Karpas-422 (cell line): ENCODE results near the gene ITGA1. TPM values are rescaled to one million over a fixed set of nuclear protein-coding genes. Genes with fewer than 3 reads are reported as not detected.

Experiments
- DNase-seq: peaks from one replicate; pipeline ENCODE4 v3.0.0-alpha.2; 2015
- H2AFZ ChIP-seq: fragments of 200-600 bp; sonication (generic); 2 replicates; pipeline ENCODE4 v1.6.1; 2014; ENCODE audit warnings: antibody characterized with exemption, low read length, mixed read lengths
- H3K27ac ChIP-seq: fragments of 200-600 bp; sonication (generic); 2 replicates; pipeline ENCODE4 v1.5.1; 2014; ENCODE audit warnings: mild to moderate bottlenecking, low read length, moderate library complexity
- H3K27me3 ChIP-seq: fragments of 200-600 bp; sonication (generic); 2 replicates; pipeline ENCODE4 v1.6.1; 2014; ENCODE audit warnings: low read length, mixed read lengths
- H3K36me3 ChIP-seq: fragments of 200-600 bp; sonication (generic); 2 replicates; pipeline ENCODE4 v1.6.1; 2014; ENCODE audit warnings: low read length, mixed read lengths; ENCODE audit not compliant: insufficient read depth
- H3K4me1 ChIP-seq: fragments of 200-600 bp; sonication (generic); 2 replicates; pipeline ENCODE4 v1.6.1; 2014; ENCODE audit warnings: mild to moderate bottlenecking, low read length, mixed read lengths
- H3K4me2 ChIP-seq: fragments of 200-600 bp; sonication (generic); 2 replicates; pipeline ENCODE4 v1.6.1; 2014; ENCODE audit warnings: low read length, low read depth, mild to moderate bottlenecking; ENCODE audit not compliant: poor library complexity, severe bottlenecking
- H3K4me3 ChIP-seq: fragments of 200-600 bp; sonication (generic); 2 replicates; pipeline ENCODE4 v1.5.1; 2014; ENCODE audit warnings: mild to moderate bottlenecking, antibody characterized with exemption, low read length, mixed read lengths
- H3K79me2 ChIP-seq: fragments of 200-600 bp; sonication (generic); 2 replicates; pipeline ENCODE4 v1.6.1; 2014; ENCODE audit warnings: mild to moderate bottlenecking, low read length, mixed read lengths
- H3K9ac ChIP-seq: fragments of 200-600 bp; sonication (generic); 2 replicates; pipeline ENCODE4 v1.6.0; 2014; ENCODE audit warnings: low read length
- H3K9me2 ChIP-seq: fragments of 200-600 bp; sonication (generic), shearing (Covaris generic); replicated peaks from 2 replicates; pipeline ENCODE4 v1.6.0; 2014; ENCODE audit warnings: mild to moderate bottlenecking, low read length, moderate library complexity; ENCODE audit not compliant: insufficient read depth
- H3K9me3 ChIP-seq: fragments of 300-700, 200-600 bp; sonication (generic); 2 replicates; pipeline ENCODE4 v1.6.1; 2014; ENCODE audit warnings: low read length, mixed read lengths
- H4K20me1 ChIP-seq: fragments of 200-600 bp; sonication (generic); 2 replicates; pipeline ENCODE4 v1.6.1; 2014; ENCODE audit warnings: mild to moderate bottlenecking, antibody characterized with exemption, low read length, low read depth; ENCODE audit not compliant: insufficient read depth
- total RNA-seq: library from RNA; depleted of rRNA; stranded (reverse); fragments of >200 nt; shearing (Covaris generic); gene quantifications from 2 replicates; pipeline ENCODE4 v1.2.3, GENCODE V29; 2014; ENCODE audit warnings: low replicate concordance

Gene ITGA1
- total RNA-seq, 1 experiment from 2014 or later = not detected

DNA sequence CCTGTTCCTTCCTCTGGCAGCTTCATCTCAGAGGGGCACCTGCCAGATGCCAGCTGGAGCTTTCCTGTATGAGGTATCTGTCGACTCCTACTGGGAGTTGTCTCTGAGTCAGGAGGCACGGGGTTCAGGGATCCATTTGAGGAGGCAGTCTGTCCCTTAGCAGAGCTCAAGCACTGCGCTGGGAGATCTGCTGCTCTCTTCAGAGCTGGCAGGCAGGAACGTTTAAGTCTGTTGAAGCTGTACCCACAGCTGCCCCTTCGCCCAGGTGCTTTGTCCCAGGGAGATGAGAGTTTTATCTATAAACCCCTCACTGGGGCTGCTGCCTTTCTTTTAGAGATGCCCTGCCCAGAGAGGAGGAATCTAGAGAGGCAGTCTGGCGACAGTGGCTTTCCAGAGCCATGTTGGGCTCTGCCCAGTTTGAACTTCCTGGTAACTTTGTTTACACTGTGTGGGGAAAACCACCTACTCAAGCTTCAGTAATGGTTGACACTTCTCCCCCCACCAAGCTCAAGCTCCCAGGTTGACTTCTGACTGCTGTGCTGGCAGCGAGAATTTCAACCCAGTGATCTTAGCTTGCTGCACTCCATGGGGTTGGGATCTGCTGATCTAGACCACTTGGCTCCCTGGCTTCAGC lies 189.7 kb downstream of the ITGA1 start:
- H3K4me2 ChIP-seq = no peak overlapping the region
- H3K79me2 ChIP-seq = no peaks in the 10 kb centered on the region
- H3K9ac ChIP-seq = no peak overlapping the region

DNA sequence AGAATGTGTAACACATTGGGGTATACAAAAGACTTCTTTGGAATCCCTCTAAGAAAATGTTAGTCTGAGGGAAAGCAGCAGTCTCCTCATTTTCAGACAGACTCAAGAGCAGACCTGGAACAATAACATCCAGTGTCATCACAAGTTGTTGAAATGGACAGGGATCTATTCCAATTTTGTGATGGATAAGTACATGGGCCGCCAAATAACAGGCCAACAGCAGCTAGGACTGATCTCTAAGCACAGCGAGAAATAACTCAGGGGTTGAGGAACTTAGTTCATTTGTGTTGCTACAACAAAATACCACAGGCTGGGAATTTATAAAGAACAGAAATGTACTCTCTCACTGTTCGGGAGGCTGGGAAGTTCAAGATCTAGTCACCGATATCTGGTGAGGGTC lies 193.8 kb downstream of the ITGA1 start:
- no peak overlapping the region for H3K4me2 ChIP-seq
- H3K9ac ChIP-seq = no peak overlapping the region
- no peaks in the 10 kb centered on the region for H3K4me1 ChIP-seq
- H3K9me2 ChIP-seq = no peaks in the 10 kb centered on the region
- H3K27ac ChIP-seq = no peak overlapping the region
- H3K27me3 ChIP-seq = no peaks in the 10 kb centered on the region
- H3K36me3 ChIP-seq = no peaks in the 10 kb centered on the region
- H3K4me3 ChIP-seq = no peak overlapping the region
- no peak for DNase-seq
- H3K79me2 ChIP-seq = no peaks in the 10 kb centered on the region
- H3K9me3 ChIP-seq = peaks cover 3% of the 10 kb centered on the region; the same call in 1 of the 2 replicates
- H2AFZ ChIP-seq = no peak overlapping the region
- no peaks in the 10 kb centered on the region for H4K20me1 ChIP-seq

More for the DNA sequence above, 189.7 kb downstream of the ITGA1 start:
- Histone ChIP-seq H3K9me2 (no peaks in the 10 kb centered on the region), H3K9me3 (peaks cover 3% of the 10 kb centered on the region; the same call in 1 of the 2 replicates), H3K36me3 (no peaks in the 10 kb centered on the region), H2AFZ (no peak overlapping the region), H3K27ac (no peak overlapping the region), H3K27me3 (no peaks in the 10 kb centered on the region), H3K4me3 (no peak overlapping the region), H3K4me1 (no peaks in the 10 kb centered on the region), H4K20me1 (no peaks in the 10 kb centered on the region)
- DNase-seq = no peak

DNA sequence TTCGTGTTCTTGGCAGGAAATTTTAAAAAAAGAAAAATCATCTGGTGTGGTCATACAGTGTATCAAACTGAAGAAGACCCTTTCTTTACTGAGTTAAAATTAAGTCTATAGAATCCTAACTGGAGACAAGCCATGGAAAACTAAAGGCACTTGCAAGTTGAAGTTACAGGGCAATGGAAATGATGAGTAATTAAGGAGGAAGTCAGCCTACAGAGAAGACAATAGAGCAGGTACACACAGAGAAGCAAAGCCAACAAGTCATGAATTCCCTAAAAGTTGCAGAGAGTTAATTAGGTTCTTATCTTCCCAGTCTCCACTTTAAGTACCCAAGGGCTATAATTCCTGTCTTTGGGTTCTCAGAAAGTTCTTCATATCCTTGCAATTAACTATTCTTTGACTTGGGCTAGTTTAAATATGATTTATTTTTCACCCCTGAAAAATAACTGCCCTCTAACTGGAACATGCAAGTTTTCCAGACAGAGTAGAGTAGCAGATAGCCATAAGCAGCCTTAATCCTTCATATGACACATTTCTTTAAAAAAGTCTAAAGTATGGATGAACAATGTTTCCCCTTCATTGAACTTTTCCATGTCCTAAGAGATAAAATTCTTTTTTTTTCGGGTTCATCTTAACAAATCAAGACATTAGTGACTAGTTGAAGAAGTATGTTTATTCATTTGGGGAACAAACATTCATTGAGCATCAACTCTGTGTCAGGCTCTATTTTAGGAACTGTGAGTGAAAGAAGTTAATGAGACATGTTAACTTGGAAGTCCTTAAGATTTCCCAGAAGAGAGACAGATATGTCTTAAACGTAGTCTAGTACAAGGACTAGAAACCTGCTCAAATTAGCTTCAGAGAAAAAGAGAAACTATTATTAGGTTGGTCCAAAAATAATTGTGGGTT lies 196.3 kb downstream of the ITGA1 start:
- H3K4me1 ChIP-seq = no peaks in the 10 kb centered on the region
- no peak overlapping the region for H3K27ac ChIP-seq
- H3K9me2 ChIP-seq = no peaks in the 10 kb centered on the region
- H3K4me3 ChIP-seq = no peak overlapping the region
- H3K9me3 ChIP-seq = no peaks in the 10 kb centered on the region
- H3K4me2 ChIP-seq = no peak overlapping the region
- H4K20me1 ChIP-seq = no peaks in the 10 kb centered on the region
- DNase-seq = no peak
- H3K27me3 ChIP-seq = no peaks in the 10 kb centered on the region
- H3K36me3 ChIP-seq = no peaks in the 10 kb centered on the region
- no peak overlapping the region for H2AFZ ChIP-seq
- H3K9ac ChIP-seq = no peak overlapping the region
- H3K79me2 ChIP-seq = no peaks in the 10 kb centered on the region

DNA sequence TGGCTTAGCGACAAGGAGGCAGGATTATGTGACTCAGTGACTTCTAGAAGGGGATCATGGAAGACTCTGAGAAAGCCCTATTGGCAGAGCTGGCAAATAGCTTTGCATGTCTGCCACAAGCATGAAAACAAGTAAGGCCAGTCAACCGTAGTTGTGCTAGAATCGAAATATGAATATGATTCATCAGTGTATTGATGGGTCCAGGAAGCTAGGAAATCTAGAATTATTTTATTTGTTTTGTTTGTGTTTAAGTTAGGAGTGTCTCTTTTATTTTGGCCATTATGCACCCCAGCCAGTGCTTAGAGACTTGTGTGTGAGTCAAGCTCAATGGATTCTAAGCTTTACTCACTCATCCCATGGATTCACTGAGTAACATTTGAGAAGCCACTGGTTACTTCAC lies 197.6 kb downstream of the ITGA1 start:
- Histone ChIP-seq H3K9me2 (no peaks in the 10 kb centered on the region), H2AFZ (no peak overlapping the region), H3K79me2 (no peaks in the 10 kb centered on the region), H3K36me3 (no peaks in the 10 kb centered on the region), H3K9me3 (no peaks in the 10 kb centered on the region), H3K27me3 (no peaks in the 10 kb centered on the region), H4K20me1 (no peaks in the 10 kb centered on the region), H3K9ac (no peak overlapping the region), H3K4me3 (no peak overlapping the region), H3K27ac (no peak overlapping the region), H3K4me2 (no peak overlapping the region), H3K4me1 (no peaks in the 10 kb centered on the region)
- DNase-seq = no peak

DNA sequence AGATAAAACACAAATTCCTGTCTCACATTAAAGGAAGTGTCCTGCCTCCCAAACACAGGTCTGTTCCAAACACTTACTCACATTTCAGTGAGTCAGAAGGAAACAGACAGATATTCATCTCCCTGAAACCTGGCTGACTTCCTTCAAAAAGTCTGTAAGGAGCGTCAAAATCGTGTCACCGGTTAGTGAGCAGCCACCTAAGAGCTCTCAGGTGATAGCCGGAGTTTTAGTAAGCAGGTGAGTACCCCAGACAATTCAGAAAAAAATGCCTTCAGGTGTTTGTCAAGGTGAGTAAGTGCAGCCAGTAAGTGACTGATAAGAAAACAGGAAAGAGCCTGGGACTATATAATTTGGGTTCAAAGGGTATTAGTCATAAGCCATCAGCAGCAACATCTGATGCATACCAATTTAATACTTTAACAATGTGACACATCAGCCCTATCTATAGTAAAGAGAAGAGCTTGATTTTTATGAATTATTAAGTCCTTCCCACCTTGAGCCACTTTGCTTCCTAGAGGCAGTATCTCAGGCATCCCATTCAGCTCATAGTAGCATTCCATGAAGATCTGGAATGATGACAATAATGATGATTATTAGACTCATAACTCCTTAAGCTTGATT lies 200.1 kb downstream of the ITGA1 start:
- Histone ChIP-seq H3K27ac (no peak overlapping the region), H3K4me1 (no peaks in the 10 kb centered on the region), H3K79me2 (no peaks in the 10 kb centered on the region), H2AFZ (no peak overlapping the region), H3K9ac (no peak overlapping the region), H4K20me1 (no peaks in the 10 kb centered on the region), H3K4me2 (no peak overlapping the region), H3K27me3 (no peaks in the 10 kb centered on the region), H3K36me3 (no peaks in the 10 kb centered on the region), H3K4me3 (no peak overlapping the region), H3K9me2 (no peaks in the 10 kb centered on the region), H3K9me3 (no peaks in the 10 kb centered on the region)
- no peak for DNase-seq

DNA sequence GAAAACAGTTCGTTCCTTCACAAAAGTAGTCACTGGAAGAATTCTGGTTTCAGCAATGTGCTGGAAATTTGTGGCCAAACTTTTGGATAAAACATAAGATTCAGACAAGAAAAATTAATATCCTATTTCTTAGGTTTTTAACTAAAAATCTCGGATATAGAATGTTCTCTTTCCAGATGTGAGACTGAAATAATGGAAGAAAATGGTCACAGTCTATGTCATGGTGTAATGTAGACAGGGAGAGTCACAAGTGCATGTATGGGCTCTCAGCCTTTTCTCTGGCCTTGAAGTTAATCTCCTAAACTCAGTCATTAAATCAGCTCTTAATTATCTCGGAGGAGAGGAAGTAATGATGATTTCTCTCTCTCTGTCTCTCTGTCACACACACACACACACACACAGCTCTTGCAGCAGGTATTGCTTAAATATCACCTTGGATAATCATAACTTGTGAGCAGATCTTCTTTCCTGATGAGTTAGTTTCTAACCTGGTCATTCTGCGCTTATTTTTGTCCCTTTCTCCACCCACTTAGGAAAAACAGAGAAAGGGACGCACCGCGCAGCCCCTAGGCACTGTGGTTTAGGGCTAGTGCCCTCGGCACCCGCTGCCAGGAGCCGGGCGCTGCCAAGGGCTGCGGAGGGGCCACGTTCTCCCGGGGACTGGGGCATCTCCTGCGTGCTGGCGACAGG lies 200.8 kb downstream of the ITGA1 start:
- H3K4me3 ChIP-seq = no peak overlapping the region
- H2AFZ ChIP-seq = no peak overlapping the region
- H4K20me1 ChIP-seq = no peaks in the 10 kb centered on the region
- no peaks in the 10 kb centered on the region for H3K36me3 ChIP-seq
- H3K79me2 ChIP-seq = no peaks in the 10 kb centered on the region
- H3K4me1 ChIP-seq = no peaks in the 10 kb centered on the region
- no peak overlapping the region for H3K9ac ChIP-seq
- no peaks in the 10 kb centered on the region for H3K27me3 ChIP-seq
- no peak overlapping the region for H3K27ac ChIP-seq
- H3K9me3 ChIP-seq = no peaks in the 10 kb centered on the region
- no peaks in the 10 kb centered on the region for H3K9me2 ChIP-seq
- H3K4me2 ChIP-seq = no peak overlapping the region
- no peak for DNase-seq

DNA sequence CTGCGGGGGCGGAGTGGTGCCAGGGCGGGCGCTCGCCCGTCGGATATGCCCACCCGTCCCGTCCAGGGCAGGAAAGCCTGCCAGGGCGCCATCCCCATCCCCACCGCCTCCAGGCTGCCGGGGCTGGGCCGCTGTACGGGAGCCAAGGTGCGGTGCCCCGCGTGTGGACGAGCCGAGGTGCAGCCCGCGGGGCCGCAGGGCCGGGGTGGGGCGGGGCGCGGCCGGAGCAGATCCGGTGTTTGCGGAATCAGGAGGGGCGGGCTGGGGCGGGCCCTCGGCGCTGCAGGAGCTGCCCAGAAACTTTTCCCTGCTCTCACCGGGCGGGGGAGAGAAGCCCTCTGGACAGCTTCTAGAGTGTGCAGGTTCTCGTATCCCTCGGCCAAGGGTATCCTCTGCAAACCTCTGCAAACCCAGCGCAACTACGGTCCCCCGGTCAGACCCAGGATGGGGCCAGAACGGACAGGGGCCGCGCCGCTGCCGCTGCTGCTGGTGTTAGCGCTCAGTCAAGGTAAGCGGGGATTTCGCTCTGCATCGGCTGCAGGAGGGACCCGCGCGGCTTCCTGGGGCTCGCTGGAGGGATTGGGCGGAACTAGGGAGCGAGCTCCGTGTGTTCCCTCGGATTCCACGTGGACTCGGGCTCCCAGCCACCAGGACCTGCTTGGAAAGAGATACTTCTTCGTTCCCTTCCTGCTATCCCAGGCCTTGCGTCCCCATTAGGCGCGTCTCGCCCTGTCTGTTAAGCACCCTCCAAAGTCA lies 201.5 kb downstream of the ITGA1 start, which contains the start of gene ITGA2:
ITGA2 (plus strand) TSS at position 328 of the 756 bp plus-strand sequence; CDS start at position 445, 117 bp downstream.
- Histone ChIP-seq H3K9me2 (no peaks in the 10 kb centered on the region), H3K4me3 (no peak within 1 kb of the TSS), H3K27me3 (no peaks in the 10 kb centered on the region), H3K4me2 (no peak within 1 kb of the TSS), H3K27ac (no peak within 1 kb of the TSS), H3K79me2 (no peaks in the 10 kb centered on the region), H4K20me1 (no peaks in the 10 kb centered on the region), H3K9ac (no peak within 1 kb of the TSS), H3K4me1 (no peaks in the 10 kb centered on the region), H3K36me3 (no peaks in the 10 kb centered on the region), H3K9me3 (no peaks in the 10 kb centered on the region), H2AFZ (no peak within 1 kb of the TSS)
- DNase-seq = no peak
